Heart left ventricle (tissue), 16 donors: ENCODE measurements around the gene MALRD1. TPM values are rescaled to one million over a fixed set of nuclear protein-coding genes. Genes with fewer than 3 reads are reported as not detected.

Experiments
- ATAC-seq, 4 donors: fragments of 200-7000 bp; cut with Tn5 transposase; one replicate each; pipeline ENCODE4 v1.9.1; 2020 to 2022; ENCODE audit warnings: moderate library complexity in 4 of 4, mild to moderate bottlenecking in 3 of 4, moderate number of reproducible peaks in 1 of 4
- DNase-seq, 5 donors: peaks; one replicate each; pipeline ENCODE4 v3.0.0-alpha.2; 2020
- H3K27ac ChIP-seq, 12 donors: fragments of 200-600 bp; sonication (generic) in 4 of 12; one replicate each; pipeline versions ENCODE4 v1.5.0 to v1.8.0; 2016 to 2022; ENCODE audit warnings: mild to moderate bottlenecking in 2 of 12
- H3K27me3 ChIP-seq, 9 donors: fragments of 200-600 bp; sonication (generic) in 2 of 9; one replicate each; pipeline versions ENCODE4 v1.5.1 to v1.8.0; 2016 to 2022; ENCODE audit warnings: mild to moderate bottlenecking in 3 of 9
- H3K36me3 ChIP-seq, 9 donors: fragments of 200-600 bp; sonication (generic) in 2 of 9; one replicate each; pipeline versions ENCODE4 v1.5.0 to v1.8.0; 2018 to 2022; ENCODE audit warnings: mild to moderate bottlenecking in 2 of 9
- H3K4me1 ChIP-seq, 12 donors: fragments of 200-600 bp; sonication (generic) in 4 of 12; one replicate each; pipeline versions ENCODE4 v1.5.0 to v1.8.0; 2016 to 2022; ENCODE audit warnings: mild to moderate bottlenecking in 3 of 12
- H3K4me3 ChIP-seq, 12 donors: fragments of 200-600 bp; sonication (generic) in 4 of 12; one replicate each; pipeline versions ENCODE4 v1.5.0 to v1.8.0; 2017 to 2022; ENCODE audit warnings: mild to moderate bottlenecking in 9 of 12, moderate library complexity in 4 of 12
- H3K9me3 ChIP-seq, 12 donors: fragments of 200-600 bp; sonication (generic) in 4 of 12; one replicate each; pipeline versions ENCODE4 v1.5.0 to v1.8.0; 2016 to 2022; ENCODE audit warnings: mild to moderate bottlenecking in 1 of 12
- POLR2A ChIP-seq, 2 donors: fragments of 450-650 bp; IDR thresholded peaks; one replicate each; pipeline ENCODE4 v1.6.1; 2017; ENCODE audit warnings: antibody characterized with exemption in 2 of 2, mild to moderate bottlenecking in 2 of 2, moderate library complexity in 2 of 2
- WGBS, 4 donors: extraction: QIAGEN DNeasy Blood & Tissue Kit in 2 of 4; methylation state at CpG; one replicate each; pipeline versions ENCODE4 v1.1.5 to v1.1.7; 2013 to 2018; 5-methylcytosine and 5-hydroxymethylcytosine counted together
- intact Hi-C, 10 donors: fragments of 100-400 bp; cut with DNase I; formaldehyde crosslinking; loops; one replicate each; pipeline versions ENCODE4 v1.11.1 to v1.14.2; 2022
- polyA plus RNA-seq, 2 donors: library from polyadenylated mRNA; stranded (reverse); fragments of 200-250 nt; gene quantifications; one replicate each; pipeline ENCODE4 v1.2.3, GENCODE V29; 2013
- total RNA-seq, 9 donors: library from RNA; depleted of rRNA in 2 of 9; stranded (reverse); fragments of >200 nt in 2 of 9; fragmentation: NEBNext Ultra II Directional in 3 of 9; extraction: Animal tissue kit (Norgen Biotek cat#: 25700) in 3 of 9; gene quantifications; one replicate each; pipeline versions ENCODE4 v1.1.0 to v1.2.4, GENCODE V29; 2016 to 2023
- TF ChIP-seq, protein P1 (sequence below), 12 donors: fragments of 200-600 bp; sonication (generic) in 4 of 12; IDR thresholded peaks; one replicate each; pipeline versions ENCODE4 v1.5.0 to v1.8.0; 2018 to 2022; ENCODE audit warnings: antibody characterized with exemption in 12 of 12, mild to moderate bottlenecking in 5 of 12
- donor health status: ischemic (EF 13 %, LVEDD 7.1; RV severe dilation, severe dysfunction).
- donor health status: healthy with polysubstance abuse.
- donor health status: DM: no; HTN: yes; CAD: no.
- donor health status: DM: no; HTN: no; CAD: no.
- donor health status: ischemic (EF 25% LVEDD 6.9; RV normal size, moderate dysfunction).
- donor health status: ischemic (EF 25% LVEDD 5.7; RV mildly dilated, moderate dysfunction).
- donor health status: healthy.
- donor health status: DM: yes; HTN: yes; CAD: no.
- donor health status: ischemic (EF 35%, LVEDD 5.7; RV mildly dilated, moderate dysfunction).
- donor health status: nonischemic (EF 11% LVEDD 7.7; RV severe dilation, severe dysfunction).
- donor health status: DM: yes; HTN: yes; CAD: no.
- donor health status: PGD.
- donor health status: ischemic (EF 29% LVEDD 5.4; RV normal size, mild dysfunction).
- donor health status: nonischemic (EF 23%, LVEDD 6.1; RV moderate dilation, normal function).

The MALRD1 gene
- total and polyA plus RNA-seq, 11 donors: 0.12 to 1.1 (median 0.37) TPM; not detected in 1

- Histone ChIP-seq H3K27me3 (no peaks in the 10 kb centered on the region), H3K36me3 (no peaks in the 10 kb centered on the region), H3K9me3 (peaks cover 0 to 21% (median 7%) of the 10 kb centered on the region in 12 donors), H3K4me1 (no peaks in the 10 kb centered on the region), H3K4me3 (peak overlapping the region in 2 of 12 donors; percentile 4 to 5), H3K27ac (no peak overlapping the region)
- intact Hi-C loops: no loop called here
- TF ChIP-seq, protein P1, sequence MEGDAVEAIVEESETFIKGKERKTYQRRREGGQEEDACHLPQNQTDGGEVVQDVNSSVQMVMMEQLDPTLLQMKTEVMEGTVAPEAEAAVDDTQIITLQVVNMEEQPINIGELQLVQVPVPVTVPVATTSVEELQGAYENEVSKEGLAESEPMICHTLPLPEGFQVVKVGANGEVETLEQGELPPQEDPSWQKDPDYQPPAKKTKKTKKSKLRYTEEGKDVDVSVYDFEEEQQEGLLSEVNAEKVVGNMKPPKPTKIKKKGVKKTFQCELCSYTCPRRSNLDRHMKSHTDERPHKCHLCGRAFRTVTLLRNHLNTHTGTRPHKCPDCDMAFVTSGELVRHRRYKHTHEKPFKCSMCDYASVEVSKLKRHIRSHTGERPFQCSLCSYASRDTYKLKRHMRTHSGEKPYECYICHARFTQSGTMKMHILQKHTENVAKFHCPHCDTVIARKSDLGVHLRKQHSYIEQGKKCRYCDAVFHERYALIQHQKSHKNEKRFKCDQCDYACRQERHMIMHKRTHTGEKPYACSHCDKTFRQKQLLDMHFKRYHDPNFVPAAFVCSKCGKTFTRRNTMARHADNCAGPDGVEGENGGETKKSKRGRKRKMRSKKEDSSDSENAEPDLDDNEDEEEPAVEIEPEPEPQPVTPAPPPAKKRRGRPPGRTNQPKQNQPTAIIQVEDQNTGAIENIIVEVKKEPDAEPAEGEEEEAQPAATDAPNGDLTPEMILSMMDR (IDR thresholded peaks at IDR 0.05): peak in 2 of 12 donors; percentile 19 to 24
- no peak for TF ChIP-seq POLR2A (IDR thresholded peaks at IDR 0.05)
- peak in 1 of 5 donors; percentile 8 for DNase-seq
- ATAC-seq: no peak
- 58 to 73% (median 63%) methylated on average over 18 of the region's 18 CpGs for WGBS, 4 donors
Observed at GRCh38 chr10:19713800-19714525, 665.4 kb downstream of the MALRD1 start.

DNA sequence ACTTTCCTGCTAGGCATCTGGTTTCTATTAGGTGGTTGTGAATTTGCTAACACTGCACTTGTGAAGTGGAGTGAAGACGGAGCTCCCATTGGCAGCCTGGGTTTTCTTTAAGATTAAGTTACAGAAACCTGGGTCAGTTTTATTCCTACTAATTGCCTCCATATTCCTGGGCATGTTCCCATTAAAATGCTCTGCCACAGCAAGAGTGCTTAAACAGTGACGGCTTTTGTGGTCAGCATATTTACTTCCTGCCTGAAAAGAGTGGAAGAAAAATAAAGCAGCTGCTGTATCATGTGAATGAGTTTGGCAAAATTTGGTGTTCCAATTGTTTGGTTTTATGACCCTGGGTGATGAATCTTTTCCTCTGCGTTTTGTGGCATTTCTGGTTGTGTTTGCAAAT lies 670.7 kb downstream of the MALRD1 start:
- no peaks in the 10 kb centered on the region for H3K36me3 ChIP-seq
- DNase-seq: peak in 1 of 5 donors; percentile 10
- 44 to 57% (median 52%) methylated on average over 3 of the region's 3 CpGs for WGBS, 4 donors
- H3K4me1 ChIP-seq: no peaks in the 10 kb centered on the region
- ATAC-seq: peak in 2 of 4 donors; percentile 41
- peak overlapping the region in 4 of 12 donors; percentile 22 to 51 (median 40) for H3K27ac ChIP-seq
- TF ChIP-seq, protein P1 (IDR thresholded peaks at IDR 0.05): no peak
- no peak for TF ChIP-seq POLR2A (IDR thresholded peaks at IDR 0.05)
- intact Hi-C loops: no loop called here
- H3K9me3 ChIP-seq: no peaks in the 10 kb centered on the region
- H3K27me3 ChIP-seq: no peaks in the 10 kb centered on the region
- peak overlapping the region in 3 of 12 donors; percentile 6 to 8 (median 6) for H3K4me3 ChIP-seq

DNA sequence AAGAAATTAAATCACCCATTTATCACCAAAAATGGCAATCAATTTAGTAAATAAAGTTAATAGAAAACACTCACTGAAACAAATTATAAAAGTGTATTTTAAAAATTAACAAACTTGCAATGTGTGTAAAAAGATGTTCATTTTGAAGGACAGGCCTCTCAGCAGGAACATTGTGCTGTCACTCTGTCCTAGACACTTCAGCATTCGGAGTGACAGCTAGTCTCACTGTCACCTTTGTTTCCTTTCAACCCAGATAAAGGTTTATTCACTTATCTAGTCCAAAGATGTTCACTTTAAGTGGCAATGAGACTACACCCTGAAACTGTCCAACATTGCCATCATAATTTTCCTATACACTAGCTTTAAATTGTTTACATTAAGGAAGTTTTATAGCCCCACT lies 675.7 kb downstream of the MALRD1 start:
- H3K9me3 ChIP-seq: peaks cover 0 to 16% (median 0%) of the 10 kb centered on the region in 12 donors
- intact Hi-C loops: no loop called here
- no peaks in the 10 kb centered on the region for H3K27me3 ChIP-seq
- no peak overlapping the region for H3K27ac ChIP-seq
- ATAC-seq (no peak), DNase-seq (no peak)
- TF ChIP-seq, protein P1 (IDR thresholded peaks at IDR 0.05): no peak
- no peaks in the 10 kb centered on the region for H3K4me1 ChIP-seq
- no peaks in the 10 kb centered on the region for H3K36me3 ChIP-seq
- H3K4me3 ChIP-seq: no peak overlapping the region
- WGBS, 4 donors: 15 to 48% (median 32%) methylated on average over 1 of the region's 1 CpG

DNA sequence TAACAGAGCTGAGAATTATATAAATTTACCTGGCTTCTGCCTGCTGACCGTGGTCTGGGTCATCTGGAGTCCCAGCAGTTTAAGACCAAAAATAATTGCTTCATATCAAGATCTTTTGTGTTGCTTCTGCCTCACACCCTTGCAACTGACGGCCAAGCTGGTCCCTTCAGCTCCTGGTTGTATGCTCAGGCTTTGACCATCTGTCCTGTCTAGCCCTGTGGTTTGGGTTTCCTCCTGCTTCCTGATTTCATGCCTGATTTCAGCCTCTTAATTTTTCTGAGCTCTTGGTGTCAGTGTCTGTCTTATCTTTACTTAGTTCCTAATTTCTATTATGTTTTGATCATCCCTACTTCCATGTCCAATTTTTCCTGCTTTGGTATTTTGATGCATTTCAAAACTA lies 679.8 kb downstream of the MALRD1 start:
- WGBS, 4 donors: 52 to 72% (median 66%) methylated on average over 2 of the region's 2 CpGs
- DNase-seq (no peak), ATAC-seq (no peak)
- H3K4me1 ChIP-seq: peaks cover 0 to 3% (median 0%) of the 10 kb centered on the region in 12 donors
- no peaks in the 10 kb centered on the region for H3K27me3 ChIP-seq
- TF ChIP-seq POLR2A (IDR thresholded peaks at IDR 0.05): no peak
- TF ChIP-seq, protein P1 (IDR thresholded peaks at IDR 0.05): no peak
- intact Hi-C loops: no loop called here
- peaks cover 0 to 16% (median 0%) of the 10 kb centered on the region in 12 donors for H3K9me3 ChIP-seq
- H3K27ac ChIP-seq: no peak overlapping the region
- H3K36me3 ChIP-seq: no peaks in the 10 kb centered on the region
- no peak overlapping the region for H3K4me3 ChIP-seq
